Endometrial microvascular endothelial cells (primary cell): Measurements from ENCODE around the gene FCN1. TPM values are rescaled to one million over a fixed set of nuclear protein-coding genes. Genes with fewer than 3 reads are reported as not detected.

Experiments
- in situ Hi-C: cut with HindIII; loops from 2 replicates; pipeline ENCODE4 v1.10.0; 2017; ENCODE audit warnings: low sequenced_read_pairs, low pct_unique_long_range_greater_than_20kb; ENCODE audit errors: inconsistent ontology term
- total RNA-seq: library from RNA; depleted of rRNA; stranded (reverse); fragments of >200 nt; gene quantifications from one replicate; pipeline ENCODE4 v1.2.3, GENCODE V29; 2015; ENCODE audit errors: inconsistent ontology term

The FCN1 gene
- total RNA-seq, 1 donor from 2014 or later = not detected

DNA sequence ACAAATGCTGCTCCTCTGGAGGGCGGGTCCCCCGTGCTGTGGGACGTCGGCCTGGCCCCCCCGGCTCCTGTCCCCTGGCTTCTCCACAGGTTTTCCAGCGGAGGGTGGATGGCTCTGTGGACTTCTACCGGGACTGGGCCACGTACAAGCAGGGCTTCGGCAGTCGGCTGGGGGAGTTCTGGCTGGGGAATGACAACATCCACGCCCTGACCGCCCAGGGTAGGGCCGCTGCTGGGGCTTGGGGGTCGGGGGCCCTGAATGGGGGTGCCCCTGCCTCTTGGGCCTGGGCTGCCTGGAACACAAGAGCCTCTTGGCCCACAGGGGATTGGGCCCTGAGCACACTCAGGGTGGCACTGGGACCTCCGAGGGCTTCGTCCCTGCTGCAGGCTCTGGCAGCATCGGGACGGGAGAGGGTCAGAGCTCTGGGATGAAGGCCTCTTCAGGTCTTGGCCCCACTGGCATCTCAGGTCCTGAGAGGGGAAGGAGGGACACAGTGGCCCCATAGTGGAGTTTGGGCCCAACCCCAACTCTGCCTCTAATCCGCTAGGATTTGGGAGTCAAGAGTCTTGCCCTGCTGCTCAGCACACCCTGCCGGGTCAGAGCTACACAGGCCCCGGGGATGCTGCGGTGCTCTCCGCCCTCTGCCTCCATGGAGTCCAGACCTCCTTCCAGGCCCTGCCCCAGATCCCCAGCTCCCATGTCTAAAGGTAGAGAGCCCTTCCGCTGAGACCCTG is 31.9 kb downstream of the FCN1 start:
- in situ Hi-C loops = no loop called here

DNA sequence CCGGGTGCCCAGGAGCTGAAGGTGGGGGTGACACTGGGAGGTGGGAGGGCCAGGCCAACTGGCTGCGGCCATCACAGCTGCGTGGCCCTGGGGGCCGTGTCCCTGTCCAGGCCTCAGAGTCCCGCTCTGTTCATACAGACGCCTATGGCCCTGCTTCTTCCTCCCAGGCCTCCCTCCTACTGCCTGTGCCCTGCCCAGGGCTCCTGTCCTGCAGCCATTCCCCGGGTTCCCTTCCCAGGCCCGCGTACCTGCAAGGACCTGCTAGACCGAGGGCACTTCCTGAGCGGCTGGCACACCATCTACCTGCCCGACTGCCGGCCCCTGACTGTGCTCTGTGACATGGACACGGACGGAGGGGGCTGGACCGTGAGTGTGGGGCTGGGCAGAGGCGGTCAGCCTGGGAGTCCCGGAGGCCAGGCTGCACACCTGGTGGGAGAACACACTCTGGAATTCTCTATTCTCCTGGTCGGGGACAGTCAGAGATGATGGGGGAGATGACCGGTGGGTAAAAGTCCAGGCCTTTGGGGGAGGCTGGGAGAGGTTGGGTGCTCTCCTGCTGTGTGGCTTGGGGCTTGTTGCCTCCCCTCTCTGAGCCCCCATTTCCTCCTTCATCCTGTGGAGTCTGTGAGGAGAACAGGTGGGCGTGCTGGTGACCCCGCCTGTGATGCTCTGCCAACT is 32.6 kb downstream of the FCN1 start:
- in situ Hi-C loops = no loop called here

DNA sequence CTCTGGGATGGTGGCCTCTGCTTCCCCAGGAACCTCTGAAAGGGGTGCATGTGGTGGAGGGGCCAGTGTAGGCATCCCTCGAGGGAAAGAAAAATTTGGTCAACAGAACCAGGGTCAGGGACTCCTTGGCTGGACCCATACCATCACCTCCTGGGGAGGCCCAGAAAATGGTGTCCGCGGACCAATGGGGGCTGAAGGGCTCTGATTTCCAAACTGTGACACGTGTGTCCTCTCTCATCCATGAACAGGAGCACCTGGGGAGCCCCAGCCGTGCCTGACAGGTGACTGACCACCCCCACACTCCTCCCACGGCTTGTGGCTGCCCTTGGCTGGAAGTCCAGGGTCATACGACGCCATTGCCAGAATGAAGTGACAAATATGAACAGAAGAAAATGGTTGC is 33.2 kb downstream of the FCN1 start:
- in situ Hi-C loops = no loop called here

DNA sequence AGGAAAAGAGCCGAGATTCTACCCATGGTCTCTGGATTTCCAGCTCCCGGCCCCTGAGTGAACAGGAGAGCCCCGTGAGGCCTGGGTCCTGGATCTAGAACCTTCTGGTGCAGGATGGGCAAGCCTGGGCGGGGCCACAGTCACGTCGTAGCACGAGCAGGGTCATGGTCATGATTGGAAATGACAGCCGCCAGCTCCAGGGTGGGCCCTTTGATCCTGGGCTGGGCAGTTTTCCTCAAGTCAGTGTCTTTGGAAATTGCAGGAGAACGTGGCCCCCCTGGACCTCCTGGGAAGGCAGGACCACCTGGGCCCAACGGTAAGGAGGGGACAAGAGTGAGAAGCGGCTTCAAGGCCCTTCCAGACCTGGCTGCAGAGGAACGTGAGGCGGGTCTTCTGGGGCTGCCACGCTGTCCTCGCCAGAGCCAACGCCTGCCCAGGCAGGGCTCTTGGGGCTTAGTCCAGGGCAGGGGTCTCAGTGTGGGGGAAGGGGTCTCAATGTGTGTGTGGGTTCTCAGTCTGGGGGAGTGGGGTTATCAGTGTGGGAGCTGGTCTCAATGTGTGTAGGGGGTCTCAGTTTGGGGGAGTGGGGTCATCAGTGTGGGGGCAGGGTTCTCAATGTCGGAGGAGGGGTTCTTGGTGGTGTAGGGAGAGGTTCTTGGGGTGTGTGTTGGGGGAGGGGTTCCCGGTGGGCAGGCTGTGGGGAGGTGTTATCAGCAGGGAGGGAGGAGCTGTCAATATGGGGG is 34.5 kb downstream of the FCN1 start:
- in situ Hi-C loops = no loop called here

- in situ Hi-C loops = no loop called here
Observed at GRCh38 chr9:134882204-134882785, 35.4 kb downstream of the FCN1 start.

DNA sequence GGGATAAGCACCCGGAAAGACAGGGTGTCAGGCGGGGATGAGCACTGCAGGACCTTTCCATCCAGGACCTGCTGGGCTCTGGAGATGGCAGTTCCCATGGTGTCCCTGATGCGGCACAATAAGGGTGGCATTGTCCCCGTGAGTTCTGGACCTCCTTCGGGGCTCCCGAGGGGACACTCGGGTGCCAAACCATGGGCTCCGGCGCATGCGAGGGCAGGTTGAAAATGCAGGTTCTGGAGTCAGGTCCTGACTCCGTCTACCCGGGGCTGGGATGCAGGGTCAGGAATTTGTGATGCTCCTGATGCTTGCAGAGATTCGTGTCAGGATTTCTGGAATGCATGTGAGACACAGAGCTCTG is 36.4 kb downstream of the FCN1 start:
- in situ Hi-C loops = no loop called here

GRCh38 chr9:134880484-134881312 is 37.0 kb downstream of the FCN1 start, which contains the start of gene FCN2:
TSS of gene FCN2 (plus strand) at chr9:134880810. CDS start at chr9:134880822, 12 bp downstream.
- in situ Hi-C loops = no loop called here

GRCh38 chr9:134879664-134880483 is 37.8 kb downstream of the FCN1 start:
- in situ Hi-C loops = no loop called here

- in situ Hi-C loops = no loop called here
Observed at GRCh38 chr9:134877541-134877940, 40.2 kb downstream of the FCN1 start.

DNA sequence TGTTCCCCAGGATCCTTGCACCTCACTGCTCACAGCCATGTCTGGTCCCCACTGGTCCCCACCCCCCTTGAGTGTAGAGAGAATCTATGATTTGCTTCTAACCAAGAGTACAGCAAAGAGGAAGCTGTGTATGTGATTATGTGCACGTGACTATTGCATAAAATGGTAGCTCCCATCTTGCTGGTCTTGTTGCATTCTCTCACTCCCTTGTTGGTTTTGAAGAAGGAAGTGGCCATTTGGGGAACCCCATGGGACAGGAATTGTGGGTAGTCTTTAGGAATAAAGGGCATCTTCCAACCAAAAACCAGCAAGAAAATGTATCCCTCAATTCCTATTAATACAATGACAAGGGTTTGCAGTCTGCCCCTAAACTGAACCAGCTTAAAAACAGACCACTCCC is 42.3 kb downstream of the FCN1 start:
- in situ Hi-C loops = no loop called here

DNA sequence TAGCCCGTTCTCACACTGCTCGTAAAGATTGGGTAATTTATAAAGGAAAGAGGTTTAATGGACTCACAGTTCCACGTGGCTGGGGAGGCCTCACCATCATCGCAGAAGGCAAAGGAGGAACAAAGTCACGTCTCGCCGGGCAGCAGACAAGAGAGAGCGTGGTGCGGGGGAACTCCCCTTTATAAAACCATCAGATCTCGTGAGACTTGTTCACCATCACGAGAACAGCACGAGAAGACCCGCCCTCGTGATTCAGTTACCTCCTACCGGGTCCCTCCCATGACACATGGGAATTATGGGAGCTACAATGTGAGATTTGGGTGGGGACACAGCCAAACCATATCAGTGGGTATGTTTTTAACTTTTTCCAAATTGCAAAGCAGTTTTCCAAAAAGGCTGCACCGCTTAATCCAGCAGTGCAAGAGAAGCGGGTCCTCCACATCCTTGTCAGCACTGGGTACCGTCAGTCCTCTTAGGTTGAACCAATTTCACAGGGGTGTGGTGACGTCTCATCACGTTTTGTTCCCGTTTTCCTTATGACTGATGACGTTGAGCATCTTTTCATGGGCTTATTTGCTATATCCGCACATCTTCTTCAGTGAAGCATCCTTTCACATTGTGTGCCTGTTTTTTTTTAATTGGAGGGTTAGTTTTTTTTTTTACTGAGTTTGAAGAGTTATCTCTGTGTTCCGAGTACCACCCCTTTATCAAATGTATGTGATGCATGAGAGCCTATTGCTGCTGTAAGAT is 45.1 kb downstream of the FCN1 start:
- in situ Hi-C loops = no loop called here

DNA sequence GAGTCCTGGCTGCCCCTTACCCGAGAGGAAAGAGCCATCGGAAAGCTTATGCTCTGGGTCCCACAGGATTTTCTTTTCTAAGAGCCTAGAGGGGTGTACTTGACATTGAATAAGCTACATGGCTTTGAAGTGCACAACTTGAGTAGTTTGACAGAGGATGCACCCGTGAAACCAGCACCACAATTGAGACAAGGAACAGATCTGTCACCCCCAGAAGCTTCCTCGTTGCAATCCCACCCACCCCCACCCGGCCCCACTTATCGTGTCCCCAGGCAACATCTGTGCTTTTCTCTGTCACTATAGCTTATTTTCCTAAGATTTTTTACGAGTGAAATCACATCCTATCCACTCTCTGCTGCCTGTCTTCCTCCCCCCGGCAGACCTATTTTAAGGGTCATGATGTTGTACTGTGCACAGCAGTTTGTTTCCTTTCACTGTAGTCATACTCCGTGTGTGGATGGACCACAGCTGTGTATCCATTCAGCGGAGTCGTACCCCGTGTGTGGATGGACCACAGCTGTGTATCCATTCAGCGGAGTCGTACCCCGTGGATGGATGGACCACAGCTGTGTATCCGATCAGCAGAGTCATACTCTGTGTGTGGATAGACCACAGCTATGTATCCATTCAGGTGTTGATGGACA is 45.9 kb downstream of the FCN1 start:
- in situ Hi-C loops = no loop called here

- in situ Hi-C loops = no loop called here
Observed at GRCh38 chr9:134870746-134871662, 46.7 kb downstream of the FCN1 start.

- in situ Hi-C loops = no loop called here
Observed at GRCh38 chr9:134870301-134870694, 47.4 kb downstream of the FCN1 start.

DNA sequence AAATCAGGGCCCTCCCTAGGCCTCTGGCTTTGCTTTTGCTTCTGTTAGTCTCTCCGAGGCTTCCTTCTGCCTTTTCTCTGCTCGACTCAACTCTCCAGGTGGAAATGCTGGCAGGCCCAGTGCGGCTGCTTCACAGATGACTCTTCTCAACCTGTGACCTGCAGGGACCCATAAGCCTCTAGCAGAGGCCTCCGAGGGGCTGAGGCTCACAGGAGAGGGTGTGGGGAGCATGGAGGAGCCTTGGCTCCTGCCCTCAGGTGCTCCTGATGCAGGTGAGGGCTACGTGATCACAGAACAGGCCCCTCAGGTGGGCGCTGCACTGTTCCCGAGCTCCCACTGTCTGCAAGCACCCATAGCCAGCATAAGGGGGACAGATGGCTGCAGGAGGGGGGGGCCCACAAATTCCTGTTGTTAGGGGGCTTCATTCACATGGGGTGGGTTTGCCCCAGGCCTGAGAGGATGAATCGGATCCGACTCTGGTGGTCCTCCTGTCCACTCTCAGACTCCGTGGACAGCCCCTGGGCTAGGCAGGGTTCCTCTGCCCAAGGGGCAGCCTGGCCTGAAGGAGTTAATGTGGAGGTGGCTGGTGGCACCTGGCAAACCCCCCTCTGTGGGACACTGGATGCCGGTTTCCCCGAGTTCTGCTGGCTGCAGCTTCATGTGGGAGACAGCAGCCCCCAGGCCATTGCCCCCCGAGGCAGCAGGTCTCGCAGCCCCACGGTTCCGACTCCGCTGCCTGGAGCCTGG is 48.0 kb downstream of the FCN1 start:
- in situ Hi-C loops = no loop called here
